Skeletal muscle satellite cell (primary cell): ENCODE measurements around the gene KLF13.

Experiments
- H3K27me3 ChIP-seq: 2 replicates; pipeline ENCODE4 v1.7.0; 2013; ENCODE audit warnings: low read length; ENCODE audit not compliant: control insufficient read depth, insufficient read depth
- H3K36me3 ChIP-seq: 2 replicates; pipeline ENCODE4 v1.7.0; 2013; ENCODE audit warnings: mild to moderate bottlenecking, control low read depth, low read length; ENCODE audit not compliant: insufficient read depth
- H3K4me1 ChIP-seq: 2 replicates; pipeline ENCODE4 v1.7.0; 2013; ENCODE audit warnings: low read length; ENCODE audit not compliant: control insufficient read depth, insufficient read depth
- H3K4me2 ChIP-seq: 2 replicates; pipeline ENCODE4 v1.7.0; 2013; ENCODE audit warnings: mild to moderate bottlenecking, low read length
- H3K4me3 ChIP-seq: 2 replicates; pipeline ENCODE4 v1.7.0; 2013; ENCODE audit warnings: low read length
- H3K9ac ChIP-seq: 2 replicates; pipeline ENCODE4 v1.7.0; 2013; ENCODE audit warnings: mild to moderate bottlenecking, low read depth, low read length, moderate library complexity
- H3K9me3 ChIP-seq: replicated peaks from 2 replicates; pipeline ENCODE4 v1.7.0; 2013; ENCODE audit warnings: mild to moderate bottlenecking, control low read depth, low read length

KLF13 gene

DNA sequence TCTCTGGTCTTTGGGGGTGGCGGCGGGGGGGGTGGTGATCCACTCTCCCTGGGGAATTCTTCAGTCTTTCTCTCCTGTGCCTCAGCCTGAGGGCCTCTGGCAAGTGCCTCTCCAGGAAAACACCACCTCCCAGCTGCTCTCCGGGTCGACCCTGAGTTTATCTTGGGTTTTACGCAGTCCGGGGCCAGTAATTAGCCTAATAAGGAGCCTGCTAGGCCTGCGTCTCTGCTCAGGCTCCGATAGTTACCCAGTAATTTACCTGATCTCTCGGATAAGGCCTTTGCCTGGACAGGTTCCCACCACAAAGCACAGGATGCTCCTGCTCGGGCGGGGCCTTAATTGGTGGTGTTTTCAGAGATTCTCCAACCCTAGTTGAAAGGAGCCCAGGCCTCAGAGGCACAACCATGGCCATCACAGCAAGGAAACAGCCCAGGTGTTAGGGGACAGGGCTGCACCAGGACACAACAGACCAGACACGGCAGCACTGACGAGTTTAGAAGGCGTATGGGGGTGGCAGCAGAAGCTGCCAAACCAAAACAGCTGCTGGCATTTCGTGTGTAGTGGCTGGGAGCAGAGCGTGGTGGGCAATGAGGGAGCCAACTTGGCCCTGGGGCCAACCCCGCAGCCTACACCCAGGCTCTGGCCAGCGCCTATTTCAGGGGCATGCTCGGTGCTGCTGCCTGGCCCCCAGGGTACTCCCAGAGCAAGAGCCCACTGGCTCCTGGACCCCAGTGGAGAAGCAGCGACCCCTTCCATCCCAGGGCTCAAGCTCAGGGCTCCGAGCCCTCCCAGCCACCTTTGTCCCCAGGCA lies 71.4 kb downstream of the KLF13 start:
- no peak overlapping the region for H3K4me2 ChIP-seq
- no peak overlapping the region for H3K9ac ChIP-seq
- H3K36me3 ChIP-seq = no peaks in the 10 kb centered on the region
- H3K4me3 ChIP-seq = no peak overlapping the region
- H3K4me1 ChIP-seq = peaks cover 38% of the 10 kb centered on the region
- no peaks in the 10 kb centered on the region for H3K9me3 ChIP-seq
- peaks cover 3% of the 10 kb centered on the region for H3K27me3 ChIP-seq

DNA sequence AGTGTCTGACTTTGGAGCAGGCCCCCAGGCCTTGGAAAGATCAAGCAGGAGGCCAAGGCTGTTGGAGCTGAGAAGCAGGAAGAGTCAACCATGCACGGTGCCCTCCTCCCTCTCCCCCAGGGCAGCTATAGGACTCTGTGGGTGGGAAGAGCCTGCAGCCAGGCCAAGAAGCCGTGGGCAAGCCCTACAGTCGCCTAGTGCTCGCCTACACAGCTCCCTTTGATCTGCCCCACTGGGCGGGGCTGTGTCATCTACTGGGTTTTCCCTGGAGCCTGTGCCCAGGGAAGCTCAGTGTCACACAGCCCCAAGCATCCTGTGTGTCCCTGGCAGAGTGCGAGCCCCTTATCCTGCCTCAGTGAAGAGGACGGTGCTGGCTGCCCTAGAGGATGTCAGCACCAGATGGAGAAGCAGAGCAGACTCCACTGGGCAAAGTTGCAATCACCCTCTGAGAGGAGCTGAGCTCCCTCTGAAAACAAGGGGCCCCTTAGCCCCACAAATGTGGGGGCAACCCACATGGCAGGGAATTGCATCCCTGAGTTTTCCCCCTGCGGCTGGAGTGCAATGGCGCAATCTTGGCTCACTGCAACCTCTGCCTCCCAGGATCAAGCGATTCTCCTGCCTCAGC lies 72.2 kb downstream of the KLF13 start:
- Histone ChIP-seq H3K36me3 (no peaks in the 10 kb centered on the region), H3K9ac (no peak overlapping the region), H3K4me1 (peaks cover 41% of the 10 kb centered on the region)

DNA sequence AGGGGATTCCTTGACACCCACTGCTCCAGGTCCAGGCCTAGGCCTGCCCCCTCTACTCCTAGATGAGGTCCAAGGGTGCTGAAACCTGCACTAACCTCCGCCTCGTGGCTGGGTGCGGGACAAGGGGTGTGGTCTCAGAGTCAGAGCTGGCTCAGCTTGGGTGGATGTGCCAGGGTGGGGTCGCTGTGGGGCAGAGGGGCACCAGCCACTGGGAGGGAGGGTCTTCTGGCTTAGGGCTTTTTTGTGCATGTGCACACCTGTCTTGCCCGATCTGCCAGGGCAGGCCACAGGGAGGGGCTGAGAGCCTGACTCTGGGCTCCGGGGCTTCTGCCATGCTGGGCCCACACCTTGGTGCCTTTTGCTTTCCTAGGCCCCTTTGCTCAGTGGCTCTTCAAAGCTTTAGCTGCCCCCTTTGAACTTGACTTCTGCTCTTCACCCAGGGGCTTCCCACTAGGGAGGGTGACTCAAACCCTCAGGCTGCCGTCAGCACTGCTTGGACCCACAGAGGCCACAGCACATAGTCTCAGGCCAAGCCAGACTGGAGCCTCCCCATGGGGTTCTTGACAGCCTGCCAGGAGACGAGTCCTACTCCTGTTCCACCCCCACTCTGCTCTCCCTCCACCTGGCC lies 73.0 kb downstream of the KLF13 start:
- Histone ChIP-seq H3K9ac (no peak overlapping the region), H3K9me3 (no peaks in the 10 kb centered on the region), H3K27me3 (no peaks in the 10 kb centered on the region), H3K4me3 (no peak overlapping the region), H3K4me1 (peaks cover 41% of the 10 kb centered on the region), H3K4me2 (no peak overlapping the region), H3K36me3 (no peaks in the 10 kb centered on the region)

More for the DNA sequence above, 72.2 kb downstream of the KLF13 start:
- Histone ChIP-seq H3K4me2 (no peak overlapping the region), H3K9me3 (no peaks in the 10 kb centered on the region), H3K27me3 (no peaks in the 10 kb centered on the region), H3K4me3 (no peak overlapping the region)

DNA sequence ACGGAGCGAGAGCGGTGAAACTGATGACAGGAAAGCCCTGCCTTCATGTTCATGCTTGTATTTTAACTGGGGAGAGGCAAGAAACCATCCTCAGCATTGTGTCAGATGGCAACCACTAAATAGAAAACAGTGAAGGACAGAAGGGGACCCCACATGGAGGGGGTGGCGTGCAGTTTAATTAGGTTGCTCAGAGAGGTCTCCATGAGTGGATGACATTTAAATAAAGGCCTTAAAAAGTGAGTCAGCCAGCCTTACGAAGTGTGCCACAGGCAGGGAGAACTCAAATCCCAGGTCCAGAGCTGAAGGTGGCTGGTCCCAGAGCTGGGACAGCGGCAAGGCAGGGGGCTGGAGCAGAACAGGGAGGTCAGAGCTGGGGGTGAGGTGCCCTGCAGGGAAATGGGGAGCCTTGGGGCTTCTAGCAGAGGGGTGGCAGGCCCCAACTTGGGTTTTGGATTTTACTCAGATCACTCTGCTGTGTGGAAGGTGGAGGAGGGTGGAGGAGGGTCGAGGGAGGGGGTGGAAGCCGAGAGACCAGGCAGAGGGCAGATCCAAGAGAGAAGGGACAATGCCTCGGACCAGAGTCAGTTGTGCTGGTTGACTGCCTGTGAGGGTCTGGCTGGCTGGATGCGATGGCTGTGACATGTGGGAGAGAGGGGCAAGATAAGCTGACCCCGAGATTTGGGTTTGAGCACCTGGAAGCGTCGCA lies 73.7 kb downstream of the KLF13 start:
- Histone ChIP-seq H3K4me3 (no peak overlapping the region), H3K36me3 (no peaks in the 10 kb centered on the region), H3K9ac (no peak overlapping the region), H3K4me1 (peaks cover 41% of the 10 kb centered on the region), H3K9me3 (no peaks in the 10 kb centered on the region), H3K27me3 (no peaks in the 10 kb centered on the region), H3K4me2 (no peak overlapping the region)

DNA sequence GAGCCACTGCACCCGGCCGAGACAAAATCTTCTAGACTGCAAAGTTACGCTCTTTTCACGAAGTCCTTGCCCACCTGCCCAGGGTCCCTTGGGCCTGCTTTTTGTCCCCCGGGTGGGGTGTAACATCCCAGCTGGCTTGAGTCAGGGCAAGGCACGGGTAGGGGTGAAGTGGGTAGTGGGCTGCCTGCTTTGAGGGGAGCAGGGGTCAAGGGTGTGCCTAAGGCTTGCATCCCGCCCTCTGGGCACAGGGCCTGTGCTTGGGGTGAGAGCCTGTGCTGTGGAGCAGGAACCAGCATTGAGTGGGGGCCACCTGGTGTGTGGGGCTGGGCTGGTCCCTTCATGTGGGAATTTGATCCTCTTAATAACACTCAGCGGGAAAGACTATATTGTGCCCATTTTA lies 74.6 kb downstream of the KLF13 start:
- H3K4me2 ChIP-seq = no peak overlapping the region

DNA sequence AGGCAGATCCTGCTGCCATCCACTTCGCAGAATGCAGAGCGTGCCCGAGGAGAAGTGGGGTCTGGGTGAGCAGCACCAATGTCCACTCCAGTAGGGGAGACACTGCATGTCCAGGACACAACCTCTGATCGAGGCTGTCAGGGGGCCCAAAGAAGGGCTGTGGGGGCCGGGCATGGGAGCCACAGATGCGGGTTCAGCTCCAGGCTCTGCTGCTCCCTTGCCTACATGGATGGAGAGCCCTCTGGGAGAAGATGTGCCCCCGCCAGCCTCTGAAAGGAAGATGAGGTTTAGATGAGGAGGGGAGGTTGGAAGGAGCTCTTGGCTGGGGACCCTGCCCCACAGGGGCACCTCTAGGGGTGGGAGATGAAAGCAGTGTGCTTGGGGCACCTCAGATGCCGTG lies 75.4 kb downstream of the KLF13 start:
- H3K9ac ChIP-seq = no peak overlapping the region

More for the DNA sequence above, 74.6 kb downstream of the KLF13 start:
- H3K4me1 ChIP-seq = peaks cover 40% of the 10 kb centered on the region
- H3K4me3 ChIP-seq = no peak overlapping the region
- no peaks in the 10 kb centered on the region for H3K27me3 ChIP-seq
- no peaks in the 10 kb centered on the region for H3K36me3 ChIP-seq
- H3K9me3 ChIP-seq = no peaks in the 10 kb centered on the region
- no peak overlapping the region for H3K9ac ChIP-seq

DNA sequence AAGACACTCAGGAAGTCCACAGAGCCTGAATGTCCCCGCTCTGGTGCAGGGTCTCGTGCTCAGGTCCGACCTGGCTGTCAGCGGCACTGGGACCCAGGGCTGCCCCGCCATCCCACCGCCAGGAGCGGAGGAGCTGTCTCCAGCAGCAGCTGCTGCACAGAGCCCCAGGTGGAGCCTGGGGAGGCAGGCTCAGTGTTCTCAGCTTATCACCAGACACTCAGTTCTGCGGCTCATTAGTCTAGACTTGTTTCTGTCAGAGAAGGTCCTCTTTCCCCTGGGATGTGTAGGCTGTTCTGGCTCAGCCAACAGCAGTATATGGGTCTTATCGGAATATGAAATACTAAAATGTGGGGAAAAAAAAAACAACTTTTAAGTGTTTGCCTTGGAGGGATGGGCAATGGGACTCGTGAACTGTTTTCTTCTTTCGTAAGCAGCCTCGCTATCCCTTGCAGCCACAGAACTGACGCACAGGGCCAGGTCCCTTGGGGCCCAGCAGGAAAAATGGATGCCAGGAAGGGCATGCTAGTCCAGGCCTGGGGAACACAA lies 75.9 kb downstream of the KLF13 start:
- H3K9me3 ChIP-seq = no peaks in the 10 kb centered on the region
- no peak overlapping the region for H3K4me2 ChIP-seq
- no peak overlapping the region for H3K4me3 ChIP-seq
- H3K4me1 ChIP-seq = peaks cover 28% of the 10 kb centered on the region
- H3K9ac ChIP-seq = no peak overlapping the region
- H3K36me3 ChIP-seq = no peaks in the 10 kb centered on the region
- peaks cover 5% of the 10 kb centered on the region for H3K27me3 ChIP-seq

More for the DNA sequence above, 75.4 kb downstream of the KLF13 start:
- no peak overlapping the region for H3K4me2 ChIP-seq
- H3K9me3 ChIP-seq = no peaks in the 10 kb centered on the region
- no peaks in the 10 kb centered on the region for H3K36me3 ChIP-seq
- no peak overlapping the region for H3K4me3 ChIP-seq
- peaks cover 3% of the 10 kb centered on the region for H3K27me3 ChIP-seq
- peaks cover 33% of the 10 kb centered on the region for H3K4me1 ChIP-seq

DNA sequence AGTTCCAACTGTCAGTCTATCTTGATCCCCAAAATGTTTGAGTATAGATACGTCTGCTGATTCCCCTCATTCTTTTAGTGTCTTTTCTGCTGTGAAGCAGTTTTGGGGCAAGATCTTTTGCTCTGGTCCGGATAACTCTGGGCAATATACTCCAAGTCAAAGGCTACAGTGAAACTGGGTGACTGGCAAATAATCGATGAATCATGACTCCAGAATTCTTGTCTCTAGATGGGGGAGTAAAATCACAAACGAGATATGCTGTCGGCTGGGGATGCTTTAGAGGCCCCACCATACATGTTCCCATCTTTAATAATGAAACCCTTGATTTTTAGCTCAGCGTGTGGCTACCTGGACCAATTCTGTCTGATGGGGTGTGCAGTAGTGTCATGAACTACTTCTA lies 76.5 kb downstream of the KLF13 start:
- H3K4me2 ChIP-seq = no peak overlapping the region
- H3K9ac ChIP-seq = no peak overlapping the region
- H3K4me1 ChIP-seq = peaks cover 23% of the 10 kb centered on the region
- peaks cover 5% of the 10 kb centered on the region for H3K27me3 ChIP-seq
- H3K36me3 ChIP-seq = no peaks in the 10 kb centered on the region
- H3K9me3 ChIP-seq = no peaks in the 10 kb centered on the region
- H3K4me3 ChIP-seq = no peak overlapping the region

DNA sequence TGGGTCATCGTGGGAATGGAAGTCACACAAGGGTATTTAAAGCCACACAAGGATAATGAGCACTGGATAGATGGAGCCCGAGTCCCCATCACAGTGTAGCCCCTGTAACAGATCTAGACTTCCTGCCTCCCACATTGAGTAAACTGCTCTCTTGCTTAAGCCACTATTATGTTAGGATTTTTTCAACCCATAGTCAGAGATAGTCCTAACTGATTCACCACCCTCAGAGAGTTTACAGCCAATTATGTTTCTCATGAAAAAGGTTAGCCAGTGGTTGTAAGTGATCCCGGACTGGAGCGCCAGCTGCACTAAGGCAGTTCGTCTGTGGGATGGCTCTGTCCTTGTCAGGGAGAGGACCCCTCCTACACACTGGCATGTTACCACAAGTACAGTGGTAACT lies 77.0 kb downstream of the KLF13 start:
- Histone ChIP-seq H3K9ac (no peak overlapping the region), H3K4me2 (no peak overlapping the region), H3K9me3 (no peaks in the 10 kb centered on the region), H3K27me3 (peaks cover 5% of the 10 kb centered on the region), H3K4me3 (no peak overlapping the region), H3K4me1 (peaks cover 18% of the 10 kb centered on the region), H3K36me3 (no peaks in the 10 kb centered on the region)

DNA sequence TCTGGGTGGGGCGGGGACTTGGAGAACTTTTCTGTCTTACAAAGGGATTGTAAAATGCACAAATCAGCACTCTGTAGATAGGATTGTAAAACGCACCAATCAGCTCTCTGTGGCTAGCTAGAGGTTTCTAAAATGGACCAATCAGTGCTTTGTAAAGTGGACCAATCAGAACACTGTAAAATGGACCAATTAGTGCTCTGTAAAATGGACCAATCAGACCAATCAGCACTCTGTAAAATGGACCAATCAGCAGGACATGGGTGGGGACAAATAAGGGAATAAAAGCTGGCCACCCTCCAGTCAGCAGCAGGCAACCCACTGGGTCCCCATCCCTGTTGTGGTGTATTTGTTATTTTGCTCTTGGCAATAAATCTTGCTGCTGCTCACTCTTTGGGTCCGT lies 77.7 kb downstream of the KLF13 start:
- Histone ChIP-seq H3K4me2 (no peak overlapping the region), H3K27me3 (peaks cover 5% of the 10 kb centered on the region), H3K36me3 (no peaks in the 10 kb centered on the region), H3K4me1 (peaks cover 15% of the 10 kb centered on the region), H3K9me3 (no peaks in the 10 kb centered on the region), H3K4me3 (no peak overlapping the region), H3K9ac (no peak overlapping the region)
